HG02623 (cell line): ENCODE data around the gene TTC28.
"Not testable (repeated sequence)": the region's sequence is repeated elsewhere in the genome, so short reads cannot be mapped to it uniquely, and the experiment has no call there.

Source experiments
- ATAC-seq: cut with Tn5 transposase; IDR thresholded peaks from one replicate; pipeline ENCODE4 v1.9.1; 2021; ENCODE audit warnings: moderate library complexity; ENCODE audit not compliant: unreplicated experiment

The TTC28 gene

GRCh38 chr22:28608546-28608945 lies 71.1 kb downstream of the TTC28 start:
- ATAC-seq: no peak

GRCh38 chr22:28607795-28608194 lies 71.8 kb downstream of the TTC28 start:
- no peak for ATAC-seq

GRCh38 chr22:28604966-28605761 lies 74.5 kb downstream of the TTC28 start:
- no peak for ATAC-seq

- ATAC-seq: no peak
Observed at GRCh38 chr22:28601915-28602314, 77.7 kb downstream of the TTC28 start.

- ATAC-seq: no peak
Observed at GRCh38 chr22:28600546-28601143, 79.0 kb downstream of the TTC28 start.

GRCh38 chr22:28599693-28600092 lies 79.9 kb downstream of the TTC28 start:
- ATAC-seq: no peak

- ATAC-seq: no peak
Observed at GRCh38 chr22:28597665-28598064, 82.0 kb downstream of the TTC28 start.

GRCh38 chr22:28594797-28595462 lies 84.7 kb downstream of the TTC28 start:
- no peak for ATAC-seq

GRCh38 chr22:28594076-28594796 lies 85.4 kb downstream of the TTC28 start:
- ATAC-seq: no peak

GRCh38 chr22:28593299-28593698 lies 86.3 kb downstream of the TTC28 start:
- ATAC-seq: no peak

- ATAC-seq: no peak
Observed at GRCh38 chr22:28589102-28589750, 90.4 kb downstream of the TTC28 start.

- no peak for ATAC-seq
Observed at GRCh38 chr22:28585324-28585723, 94.3 kb downstream of the TTC28 start.

- ATAC-seq: no peak
Observed at GRCh38 chr22:28582806-28583205, 96.8 kb downstream of the TTC28 start.

GRCh38 chr22:28581016-28581415 lies 98.6 kb downstream of the TTC28 start:
- ATAC-seq: no peak

GRCh38 chr22:28576162-28576561 lies 103.5 kb downstream of the TTC28 start:
- no peak for ATAC-seq

- ATAC-seq: no peak
Observed at GRCh38 chr22:28574159-28574788, 105.4 kb downstream of the TTC28 start.

GRCh38 chr22:28570696-28571373 lies 108.8 kb downstream of the TTC28 start:
- ATAC-seq: no peak

- ATAC-seq: not testable (repeated sequence)
Observed at GRCh38 chr22:28568974-28569373, 110.7 kb downstream of the TTC28 start.

- ATAC-seq: no peak
Observed at GRCh38 chr22:28568099-28568498, 111.5 kb downstream of the TTC28 start.
